GM10248 (cell line): ENCODE data around the gene CNTN1.

Source experiments
- CTCF ChIA-PET: fragments of 300-600 bp; sonication (Branson Sonifier 250); formaldehyde crosslinking; extraction: SDS; loops from one replicate; lab custom pipeline; 2021; ENCODE audit warnings: antibody characterized with exemption; lab: Yijun Ruan, JAX
- POLR2A ChIA-PET: fragments of 350-650 bp; sonication (Branson Sonifier 250); formaldehyde crosslinking; extraction: SDS; loops from one replicate; lab custom pipeline; 2020; ENCODE audit warnings: antibody characterized with exemption; lab: Yijun Ruan, JAX
- DNase-seq: peaks from one replicate; pipeline ENCODE4 v3.0.0; 2012; ENCODE audit errors: extremely low spot score
- CTCF ChIP-seq: IDR thresholded peaks from 2 replicates; pipeline ENCODE4 v1.5.1; 2012; ENCODE audit warnings: mild to moderate bottlenecking, low read depth; ENCODE audit errors: extremely low read depth, missing control alignments, control extremely low read depth

CNTN1 gene

DNA sequence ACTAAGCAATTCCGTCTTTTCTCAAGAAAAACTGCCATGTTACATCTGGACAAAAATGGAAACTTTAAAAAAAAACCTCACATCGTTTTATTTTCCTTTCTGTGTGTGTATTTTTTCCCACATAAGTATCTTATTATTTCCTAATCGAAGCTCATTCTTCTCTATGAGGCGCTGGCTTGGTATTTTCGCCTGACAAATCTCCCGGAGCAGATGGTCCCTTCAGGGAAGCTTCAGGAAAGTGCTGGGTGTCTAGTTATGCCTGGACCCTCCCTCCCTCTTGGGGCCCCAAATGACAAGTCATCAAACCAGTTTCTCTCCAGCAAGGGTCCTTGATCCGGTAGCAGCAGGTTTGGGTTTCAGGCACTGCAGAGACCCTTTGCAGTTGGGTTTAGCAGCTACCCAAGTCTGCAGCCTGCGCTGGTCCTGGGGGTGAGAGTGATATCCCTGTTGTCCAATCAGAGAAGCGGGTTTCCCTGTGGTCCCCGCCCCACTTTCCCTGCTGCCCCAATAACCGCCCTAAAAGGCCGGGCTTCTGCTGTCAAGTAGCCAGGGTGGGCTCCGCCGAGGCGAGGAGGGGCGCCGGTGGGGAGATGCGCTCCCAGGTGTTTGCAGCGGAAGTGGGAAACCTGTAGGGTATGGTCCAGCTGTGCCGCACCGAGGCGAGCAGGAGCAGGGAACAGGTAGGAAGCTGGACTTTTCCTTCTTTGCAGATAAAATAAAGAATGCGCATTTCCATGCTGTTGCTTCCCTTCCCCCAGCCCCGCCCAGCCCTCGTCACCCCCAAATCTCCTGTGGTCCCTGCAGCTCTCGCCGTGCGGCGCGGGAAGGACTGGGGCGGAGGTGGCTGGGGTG lies at the start of gene CNTN1:
Gene CNTN1 (plus strand): TSS at position 527 of the 852 bp plus-strand sequence.
- TF ChIP-seq CTCF, result no peak
- POLR2A ChIA-PET, result no interaction called here
- DNase-seq, result peak; percentile 59
- CTCF ChIA-PET, result no interaction called here

GRCh38 chr12:40643506-40643905 lies 48.7 kb upstream of the CNTN1 start:
- no peak for DNase-seq
- no peak for TF ChIP-seq CTCF
- POLR2A ChIA-PET, result no interaction called here
- CTCF ChIA-PET, result interaction anchor here (1.2 kb wide), 1 partner anchor 10 kb away, joined by 3 read pairs; no protein-coding TSS in a partner anchor

GRCh38 chr12:40643976-40644375 lies 48.3 kb upstream of the CNTN1 start:
- DNase-seq, result no peak
- TF ChIP-seq CTCF, result no peak
- ChIA-PET POLR2A (no interaction called here), CTCF (no interaction called here)

GRCh38 chr12:40644708-40645107 lies 47.5 kb upstream of the CNTN1 start:
- ChIA-PET CTCF (interaction anchor here (0.9 kb wide), 1 partner anchor 9 kb away, joined by 3 read pairs; no protein-coding TSS in a partner anchor), POLR2A (no interaction called here)
- no peak for DNase-seq
- TF ChIP-seq CTCF, result no peak

DNA sequence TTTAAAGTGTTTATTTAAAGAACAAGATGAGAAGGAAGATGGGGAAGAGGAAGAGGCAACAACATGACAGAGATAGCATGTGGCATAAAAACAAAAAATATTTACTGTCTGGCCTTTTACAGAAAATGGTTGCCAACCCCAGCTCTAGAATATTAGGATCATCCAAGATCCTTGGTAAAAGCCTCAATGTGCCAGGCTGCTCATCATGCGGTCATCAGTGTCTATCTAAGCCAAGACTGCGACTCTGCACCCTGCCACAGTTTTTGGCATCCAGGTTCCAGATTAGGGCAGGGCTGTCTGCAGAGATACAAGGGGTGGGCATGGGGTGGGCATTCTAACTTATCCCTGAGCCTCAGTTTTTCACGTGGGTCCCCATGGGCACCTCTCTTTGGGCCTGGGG lies 46.9 kb upstream of the CNTN1 start:
- CTCF ChIA-PET, result interaction anchor here (0.9 kb wide), 1 partner anchor 9 kb away, joined by 3 read pairs; no protein-coding TSS in a partner anchor
- DNase-seq, result no peak
- no peak for TF ChIP-seq CTCF
- POLR2A ChIA-PET, result no interaction called here

GRCh38 chr12:40646456-40646855 lies 45.8 kb upstream of the CNTN1 start:
- CTCF ChIA-PET, result no interaction called here
- POLR2A ChIA-PET, result no interaction called here
- TF ChIP-seq CTCF, result no peak
- no peak for DNase-seq
